Activated T-helper 17 cell treated with anti-CD3 and anti-CD28 coated beads, Interleukin-2, amount 50 U/mL, for 72 hours (primary cell): ENCODE data around the gene ADGRL4. TPM values are rescaled to one million over a fixed set of nuclear protein-coding genes. Genes with fewer than 3 reads are reported as not detected.
"Not testable (repeated sequence)": the region's sequence is repeated elsewhere in the genome, so short reads cannot be mapped to it uniquely, and the experiment has no call there.

ENCODE experiments used
- ATAC-seq: fragments of 150-1000 bp; cut with Tn5 transposase; replicated peaks from 2 replicates; pipeline ENCODE4 v1.10.0; 2021; ENCODE audit warnings: mild to moderate bottlenecking, moderate library complexity
- H3K27ac Mint-ChIP-seq: one replicate; pipeline ENCODE4 v1.8.0; 2022; ENCODE audit warnings: mixed read lengths
- H3K27me3 Mint-ChIP-seq: one replicate; pipeline ENCODE4 v1.8.0; 2022; ENCODE audit warnings: mixed read lengths
- H3K36me3 Mint-ChIP-seq: one replicate; pipeline ENCODE4 v1.8.0; 2022; ENCODE audit warnings: low read depth, mild to moderate bottlenecking, mixed read lengths
- H3K4me1 Mint-ChIP-seq: one replicate; pipeline ENCODE4 v1.8.0; 2022; ENCODE audit warnings: mixed read lengths
- H3K4me3 Mint-ChIP-seq: one replicate; pipeline ENCODE4 v1.8.0; 2022; ENCODE audit warnings: mild to moderate bottlenecking, mixed read lengths
- H3K9me3 Mint-ChIP-seq: one replicate; pipeline ENCODE4 v1.8.0; 2022; ENCODE audit warnings: mixed read lengths
- total RNA-seq, 2 donors: library from RNA; stranded (reverse); gene quantifications; one replicate each; pipeline ENCODE4 v1.2.3, GENCODE V29; 2022

Gene ADGRL4
- total RNA-seq, 2 donors from 2014 or later, result not detected

GRCh38 chr1:78987042-78987441, 19.5 kb downstream of the ADGRL4 start:
- Mint-ChIP-seq H3K9me3 (peaks cover 3% of the 10 kb centered on the region), H3K27me3 (no peaks in the 10 kb centered on the region), H3K36me3 (no peaks in the 10 kb centered on the region), H3K27ac (no peak overlapping the region), H3K4me1 (no peaks in the 10 kb centered on the region), H3K4me3 (no peak overlapping the region)
- no peak for ATAC-seq

GRCh38 chr1:78980511-78980910, 26.0 kb downstream of the ADGRL4 start:
- H3K27ac Mint-ChIP-seq, result no peak overlapping the region

GRCh38 chr1:78972723-78973122, 33.8 kb downstream of the ADGRL4 start:
- Mint-ChIP-seq H3K4me1 (no peaks in the 10 kb centered on the region), H3K9me3 (no peaks in the 10 kb centered on the region), H3K36me3 (no peaks in the 10 kb centered on the region), H3K27me3 (no peaks in the 10 kb centered on the region), H3K27ac (no peak overlapping the region), H3K4me3 (no peak overlapping the region)
- no peak for ATAC-seq

More at GRCh38 chr1:78980511-78980910, 26.0 kb downstream of the ADGRL4 start:
- Mint-ChIP-seq H3K4me3 (no peak overlapping the region), H3K9me3 (peaks cover under 1% of the 10 kb centered on the region), H3K36me3 (no peaks in the 10 kb centered on the region), H3K4me1 (no peaks in the 10 kb centered on the region), H3K27me3 (no peaks in the 10 kb centered on the region)
- ATAC-seq, result no peak

- not testable (repeated sequence) for H3K36me3 Mint-ChIP-seq, H3K27me3 Mint-ChIP-seq, H3K4me1 Mint-ChIP-seq, ATAC-seq, H3K4me3 Mint-ChIP-seq, H3K9me3 Mint-ChIP-seq, H3K27ac Mint-ChIP-seq
These were observed 39.4 kb downstream of the ADGRL4 start for GRCh38 chr1:78967091-78967490.

GRCh38 chr1:78958711-78959110, 47.8 kb downstream of the ADGRL4 start:
- ATAC-seq, result no peak
- no peak overlapping the region for H3K4me3 Mint-ChIP-seq
- peaks cover 5% of the 10 kb centered on the region for H3K9me3 Mint-ChIP-seq
- H3K27ac Mint-ChIP-seq, result no peak overlapping the region
- no peaks in the 10 kb centered on the region for H3K27me3 Mint-ChIP-seq
- H3K36me3 Mint-ChIP-seq, result no peaks in the 10 kb centered on the region
- H3K4me1 Mint-ChIP-seq, result no peaks in the 10 kb centered on the region

GRCh38 chr1:78950826-78951225, 55.7 kb downstream of the ADGRL4 start:
- no peak for ATAC-seq
- no peaks in the 10 kb centered on the region for H3K27me3 Mint-ChIP-seq
- no peak overlapping the region for H3K27ac Mint-ChIP-seq
- no peaks in the 10 kb centered on the region for H3K36me3 Mint-ChIP-seq
- H3K9me3 Mint-ChIP-seq, result peaks cover 4% of the 10 kb centered on the region
- no peaks in the 10 kb centered on the region for H3K4me1 Mint-ChIP-seq
- H3K4me3 Mint-ChIP-seq, result no peak overlapping the region

GRCh38 chr1:78949227-78949626, 57.3 kb downstream of the ADGRL4 start:
- no peak for ATAC-seq
- no peaks in the 10 kb centered on the region for H3K36me3 Mint-ChIP-seq
- H3K27ac Mint-ChIP-seq, result no peak overlapping the region
- H3K9me3 Mint-ChIP-seq, result peaks cover 4% of the 10 kb centered on the region
- H3K4me3 Mint-ChIP-seq, result no peak overlapping the region
- no peaks in the 10 kb centered on the region for H3K27me3 Mint-ChIP-seq
- H3K4me1 Mint-ChIP-seq, result no peaks in the 10 kb centered on the region

- ATAC-seq, result no peak
These were observed 87.4 kb downstream of the ADGRL4 start for GRCh38 chr1:78919150-78919549.

GRCh38 chr1:78918157-78918556, 88.4 kb downstream of the ADGRL4 start:
- no peaks in the 10 kb centered on the region for H3K9me3 Mint-ChIP-seq
- H3K4me3 Mint-ChIP-seq, result no peak overlapping the region

More at GRCh38 chr1:78919150-78919549, 87.4 kb downstream of the ADGRL4 start:
- H3K36me3 Mint-ChIP-seq, result no peaks in the 10 kb centered on the region
- no peaks in the 10 kb centered on the region for H3K9me3 Mint-ChIP-seq
- H3K4me1 Mint-ChIP-seq, result no peaks in the 10 kb centered on the region
- no peaks in the 10 kb centered on the region for H3K27me3 Mint-ChIP-seq
- no peak overlapping the region for H3K27ac Mint-ChIP-seq
- H3K4me3 Mint-ChIP-seq, result no peak overlapping the region

GRCh38 chr1:78916986-78917385, 89.5 kb downstream of the ADGRL4 start:
- Mint-ChIP-seq H3K4me3 (no peak overlapping the region), H3K4me1 (no peaks in the 10 kb centered on the region), H3K9me3 (no peaks in the 10 kb centered on the region), H3K36me3 (no peaks in the 10 kb centered on the region), H3K27me3 (no peaks in the 10 kb centered on the region), H3K27ac (no peak overlapping the region)
- no peak for ATAC-seq

More at GRCh38 chr1:78918157-78918556, 88.4 kb downstream of the ADGRL4 start:
- Mint-ChIP-seq H3K4me1 (no peaks in the 10 kb centered on the region), H3K36me3 (no peaks in the 10 kb centered on the region), H3K27me3 (no peaks in the 10 kb centered on the region), H3K27ac (no peak overlapping the region)
- no peak for ATAC-seq

- no peak overlapping the region for H3K27ac Mint-ChIP-seq
- H3K4me1 Mint-ChIP-seq, result no peaks in the 10 kb centered on the region
- H3K36me3 Mint-ChIP-seq, result no peaks in the 10 kb centered on the region
- ATAC-seq, result no peak
- no peaks in the 10 kb centered on the region for H3K27me3 Mint-ChIP-seq
- no peaks in the 10 kb centered on the region for H3K9me3 Mint-ChIP-seq
- no peak overlapping the region for H3K4me3 Mint-ChIP-seq
These were observed 92.6 kb downstream of the ADGRL4 start for GRCh38 chr1:78913950-78914349.

- Mint-ChIP-seq H3K36me3 (no peaks in the 10 kb centered on the region), H3K9me3 (no peaks in the 10 kb centered on the region), H3K27ac (no peak overlapping the region), H3K4me3 (no peak overlapping the region), H3K27me3 (no peaks in the 10 kb centered on the region), H3K4me1 (no peaks in the 10 kb centered on the region)
- no peak for ATAC-seq
These were observed 94.3 kb downstream of the ADGRL4 start for GRCh38 chr1:78911956-78912880.

- Mint-ChIP-seq H3K9me3 (no peaks in the 10 kb centered on the region), H3K27ac (no peak overlapping the region), H3K4me1 (no peaks in the 10 kb centered on the region), H3K27me3 (no peaks in the 10 kb centered on the region), H3K36me3 (no peaks in the 10 kb centered on the region), H3K4me3 (no peak overlapping the region)
- ATAC-seq, result no peak
These were observed 103.9 kb downstream of the ADGRL4 start for GRCh38 chr1:78902641-78903040.

- no peak for ATAC-seq
- Mint-ChIP-seq H3K27me3 (no peaks in the 10 kb centered on the region), H3K4me1 (no peaks in the 10 kb centered on the region), H3K27ac (no peak overlapping the region), H3K9me3 (no peaks in the 10 kb centered on the region), H3K36me3 (no peaks in the 10 kb centered on the region), H3K4me3 (no peak overlapping the region)
These were observed 111.7 kb downstream of the ADGRL4 start for GRCh38 chr1:78894811-78895210.

- no peak for ATAC-seq
- Mint-ChIP-seq H3K36me3 (no peaks in the 10 kb centered on the region), H3K27ac (no peak overlapping the region), H3K4me3 (no peak overlapping the region), H3K9me3 (no peaks in the 10 kb centered on the region), H3K27me3 (no peaks in the 10 kb centered on the region), H3K4me1 (no peaks in the 10 kb centered on the region)
These were observed 114.2 kb downstream of the ADGRL4 start for GRCh38 chr1:78892260-78892840.
